HL-60 (cell line): Measurements from ENCODE around the gene TM4SF1.

Experiments used
- DNase-seq, 2 experiments: peaks; one replicate each; pipeline ENCODE4 v3.0.0-alpha.2; 2010 to 2020; ENCODE audit warnings: low read depth in 1 of 2, low spot score in 1 of 2
- H3K27ac ChIP-seq: fragments of 250-450 bp; sonication (Bioruptor Pico); replicated peaks from 2 replicates; pipeline ENCODE4 v1.5.1; 2020; ENCODE audit warnings: mild to moderate bottlenecking, moderate library complexity
- H3K27me3 ChIP-seq: fragments of 250-450 bp; sonication (Bioruptor Pico); 2 replicates; pipeline ENCODE4 v1.5.1; 2021; ENCODE audit warnings: mild to moderate bottlenecking, moderate library complexity; ENCODE audit not compliant: insufficient read depth, poor library complexity, severe bottlenecking
- H3K4me3 ChIP-seq: replicated peaks from 2 replicates; pipeline ENCODE4 v1.5.1; 2011; ENCODE audit warnings: mild to moderate bottlenecking, control low read depth, low read length; ENCODE audit not compliant: insufficient read depth
- CTCF ChIP-seq: IDR thresholded peaks from one replicate; pipeline ENCODE4 v1.5.1; 2011; ENCODE audit warnings: low read length, control low read depth, inconsistent platforms; ENCODE audit not compliant: insufficient read depth
- GABPA ChIP-seq: IDR thresholded peaks from 2 replicates; pipeline ENCODE4 v1.6.1; 2012; ENCODE audit warnings: low read depth
- POLR2AphosphoS5 ChIP-seq: IDR thresholded peaks from 2 replicates; pipeline ENCODE4 v1.6.1; 2012; ENCODE audit warnings: low read depth
- REST ChIP-seq: IDR thresholded peaks from 2 replicates; pipeline ENCODE4 v1.6.1; 2012; ENCODE audit warnings: low read depth; ENCODE audit not compliant: insufficient replicate concordance
- SPI1 ChIP-seq: IDR thresholded peaks from 2 replicates; pipeline ENCODE4 v1.6.1; 2012; ENCODE audit warnings: low read depth, mild to moderate bottlenecking, borderline replicate concordance

Gene TM4SF1

GRCh38 chr3:149369991-149370866 is 7.2 kb downstream of the TM4SF1 start:
- Histone ChIP-seq H3K27me3 (no peaks in the 10 kb centered on the region), H3K4me3 (no peak overlapping the region), H3K27ac (no peak overlapping the region)
- DNase-seq, result no peak
- TF ChIP-seq SPI1 (no peak), REST (no peak), POLR2AphosphoS5 (no peak), CTCF (no peak), GABPA (no peak)

GRCh38 chr3:149368674-149369497 is 8.6 kb downstream of the TM4SF1 start:
- no peak overlapping the region for H3K4me3 ChIP-seq
- no peak overlapping the region for H3K27ac ChIP-seq
- no peak for DNase-seq
- TF ChIP-seq CTCF, result no peak
- no peak for TF ChIP-seq REST
- TF ChIP-seq GABPA, result no peak
- no peak for TF ChIP-seq POLR2AphosphoS5
- H3K27me3 ChIP-seq, result no peaks in the 10 kb centered on the region

GRCh38 chr3:149368201-149368673 is 9.2 kb downstream of the TM4SF1 start:
- no peak overlapping the region for H3K27ac ChIP-seq
- no peak for DNase-seq
- TF ChIP-seq SPI1 (no peak), POLR2AphosphoS5 (no peak), REST (no peak)

More at GRCh38 chr3:149368201-149368673, 9.2 kb downstream of the TM4SF1 start:
- no peak overlapping the region for H3K4me3 ChIP-seq
- H3K27me3 ChIP-seq, result no peaks in the 10 kb centered on the region
